Bronchial epithelial cell (primary cell): ENCODE measurements around the gene UFM1. TPM values are rescaled to one million over a fixed set of nuclear protein-coding genes. Genes with fewer than 3 reads are reported as not detected.
"Not testable (repeated sequence)": the region's sequence is repeated elsewhere in the genome, so short reads cannot be mapped to it uniquely, and the experiment has no call there.

Source experiments
- DNase-seq: peaks from one replicate; pipeline ENCODE4 v3.0.0-alpha.2; 2010; ENCODE audit warnings: low read depth
- FAIRE-seq: peaks from 2 replicates; lab custom pipeline; 2011; peaks lifted over from hg19 to GRCh38; lab: Jason Lieb, UNC
- H3K27me3 ChIP-seq: 2 replicates; pipeline ENCODE4 v1.5.1; 2011; ENCODE audit warnings: low read length; ENCODE audit not compliant: control insufficient read depth, insufficient read depth
- H3K36me3 ChIP-seq: 2 replicates; pipeline ENCODE4 v1.5.1; 2011; ENCODE audit warnings: low read length; ENCODE audit not compliant: control insufficient read depth, insufficient read depth
- H3K4me3 ChIP-seq: 2 replicates; pipeline ENCODE4 v1.5.1; 2011; ENCODE audit warnings: mild to moderate bottlenecking, low read depth, low read length, control low read depth
- total RNA-seq: library from RNA; depleted of rRNA; stranded (reverse); fragments of >200 nt; gene quantifications from 2 replicates; pipeline ENCODE4 v1.2.1, GENCODE V29; 2014
- TF ChIP-seq, protein P1 (sequence below): IDR thresholded peaks from 2 replicates; pipeline ENCODE4 v1.5.1; 2011; ENCODE audit warnings: mild to moderate bottlenecking, moderate library complexity, low read length, control low read depth, inconsistent platforms; ENCODE audit not compliant: insufficient read depth, severe bottlenecking

Gene UFM1
- total RNA-seq, 1 donor from 2014 or later: 130 TPM

DNA sequence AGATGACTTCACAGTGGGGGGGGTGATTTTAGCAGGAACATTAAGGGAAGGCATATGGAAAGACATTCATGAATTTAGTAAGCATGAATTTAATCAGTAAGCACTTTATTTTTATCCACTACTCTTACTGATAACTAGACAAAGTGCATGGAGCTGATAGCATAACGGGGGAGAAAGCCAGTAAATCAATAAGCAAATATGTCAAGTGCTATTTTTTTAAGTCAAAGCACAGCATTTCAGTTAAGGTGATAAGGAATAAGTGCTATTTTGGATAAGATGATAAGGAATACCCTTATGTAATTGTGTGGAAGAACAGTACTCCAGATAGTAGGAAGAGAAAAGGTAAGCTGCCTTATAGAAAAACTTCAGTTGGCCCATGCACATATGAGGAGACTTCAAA lies 19.4 kb downstream of the UFM1 start:
- Histone ChIP-seq H3K4me3 (no peak overlapping the region), H3K36me3 (no peaks in the 10 kb centered on the region), H3K27me3 (no peaks in the 10 kb centered on the region)
- no peak for FAIRE-seq
- TF ChIP-seq, protein P1, sequence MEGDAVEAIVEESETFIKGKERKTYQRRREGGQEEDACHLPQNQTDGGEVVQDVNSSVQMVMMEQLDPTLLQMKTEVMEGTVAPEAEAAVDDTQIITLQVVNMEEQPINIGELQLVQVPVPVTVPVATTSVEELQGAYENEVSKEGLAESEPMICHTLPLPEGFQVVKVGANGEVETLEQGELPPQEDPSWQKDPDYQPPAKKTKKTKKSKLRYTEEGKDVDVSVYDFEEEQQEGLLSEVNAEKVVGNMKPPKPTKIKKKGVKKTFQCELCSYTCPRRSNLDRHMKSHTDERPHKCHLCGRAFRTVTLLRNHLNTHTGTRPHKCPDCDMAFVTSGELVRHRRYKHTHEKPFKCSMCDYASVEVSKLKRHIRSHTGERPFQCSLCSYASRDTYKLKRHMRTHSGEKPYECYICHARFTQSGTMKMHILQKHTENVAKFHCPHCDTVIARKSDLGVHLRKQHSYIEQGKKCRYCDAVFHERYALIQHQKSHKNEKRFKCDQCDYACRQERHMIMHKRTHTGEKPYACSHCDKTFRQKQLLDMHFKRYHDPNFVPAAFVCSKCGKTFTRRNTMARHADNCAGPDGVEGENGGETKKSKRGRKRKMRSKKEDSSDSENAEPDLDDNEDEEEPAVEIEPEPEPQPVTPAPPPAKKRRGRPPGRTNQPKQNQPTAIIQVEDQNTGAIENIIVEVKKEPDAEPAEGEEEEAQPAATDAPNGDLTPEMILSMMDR: no peak
- DNase-seq: no peak

DNA sequence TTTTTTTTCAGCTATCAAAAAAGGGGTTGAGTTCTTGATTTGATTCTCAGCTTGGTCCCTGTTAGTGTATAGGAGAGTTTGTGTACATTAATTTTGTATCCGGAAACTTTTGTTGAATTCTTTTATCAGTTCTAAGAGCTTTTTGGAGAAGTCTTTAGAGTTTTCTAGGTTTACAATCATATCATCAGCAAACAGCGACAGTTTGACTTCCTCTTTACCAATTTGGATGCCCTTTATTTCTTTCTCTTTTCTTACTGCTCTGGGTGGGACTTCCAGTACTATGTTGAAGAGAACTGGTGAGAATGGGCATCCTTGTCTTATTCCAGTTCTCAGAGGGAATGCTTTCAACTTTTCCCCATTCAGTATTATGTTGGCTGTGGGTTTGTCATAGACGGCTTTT lies 20.4 kb downstream of the UFM1 start:
- FAIRE-seq, H3K27me3 ChIP-seq, DNase-seq, H3K4me3 ChIP-seq, H3K36me3 ChIP-seq: not testable (repeated sequence)

DNA sequence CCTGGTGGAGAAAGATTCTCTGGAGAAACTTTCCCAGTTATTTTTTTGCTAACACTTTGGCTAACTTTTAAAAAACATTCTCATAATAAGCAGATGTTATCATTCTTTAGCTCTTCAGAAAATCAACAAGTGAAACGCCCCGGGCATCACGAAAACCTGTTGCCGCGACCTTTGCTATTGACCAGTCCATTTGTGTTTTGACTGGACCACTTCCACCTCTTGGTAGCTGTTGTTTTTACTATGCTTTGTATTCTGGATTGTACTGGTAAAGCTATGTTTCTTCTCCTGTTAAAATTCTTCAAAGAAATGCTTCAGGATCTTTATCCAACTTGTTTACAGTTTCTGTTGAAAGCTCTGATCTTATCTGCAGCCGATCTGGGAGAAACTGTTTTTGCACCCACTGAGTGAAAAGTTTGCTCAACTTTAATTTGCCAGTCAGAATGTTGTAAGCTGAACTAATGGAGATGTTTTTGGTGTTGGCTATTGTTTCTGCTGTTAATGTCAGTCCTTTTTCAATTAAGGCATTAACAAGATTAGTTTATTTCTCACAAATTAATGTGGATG lies 23.3 kb downstream of the UFM1 start:
- Histone ChIP-seq H3K4me3 (no peak overlapping the region), H3K36me3 (no peaks in the 10 kb centered on the region), H3K27me3 (no peaks in the 10 kb centered on the region)
- no peak for DNase-seq
- FAIRE-seq: no peak
- TF ChIP-seq, protein P1: no peak

DNA sequence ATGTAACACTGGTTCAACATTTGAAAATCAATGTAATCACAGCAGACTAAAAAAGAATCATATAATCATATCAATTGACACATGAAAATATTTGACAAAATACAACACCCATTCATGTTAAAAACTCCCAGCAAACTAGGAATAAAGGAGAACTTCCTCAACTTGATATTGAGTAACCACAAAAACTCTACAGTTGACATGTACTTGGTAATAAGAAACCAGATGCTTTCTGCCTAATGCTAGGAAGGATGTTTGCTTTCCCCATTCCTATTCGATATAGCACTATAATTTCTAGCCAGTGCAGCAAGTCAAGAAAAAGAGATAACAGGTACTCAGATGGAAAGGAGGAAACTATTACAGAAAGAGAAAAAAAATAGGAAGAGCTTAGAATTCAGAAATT lies 26.9 kb downstream of the UFM1 start:
- Histone ChIP-seq H3K36me3 (no peaks in the 10 kb centered on the region), H3K27me3 (no peaks in the 10 kb centered on the region), H3K4me3 (no peak overlapping the region)
- DNase-seq (no peak), FAIRE-seq (no peak)
- TF ChIP-seq, protein P1: no peak

DNA sequence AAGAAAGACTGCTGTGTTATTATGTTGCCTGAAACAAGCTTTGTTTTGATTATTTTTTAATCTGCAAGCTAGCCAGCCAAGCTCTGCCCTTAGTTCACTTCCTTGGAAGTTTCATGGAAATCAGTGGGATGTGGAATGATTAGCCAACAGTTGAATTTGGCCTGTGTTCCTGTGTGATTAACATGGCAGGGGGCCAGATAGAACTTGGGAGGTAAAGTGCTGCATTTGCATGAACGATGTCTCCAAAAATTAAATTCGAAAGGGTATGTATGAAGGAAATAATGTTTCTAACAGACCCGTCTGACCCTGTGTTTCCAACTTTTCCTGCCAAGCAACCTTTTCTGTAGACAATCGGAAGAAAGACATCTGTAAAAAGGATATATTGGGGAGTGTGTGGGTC lies 32.2 kb downstream of the UFM1 start:
- FAIRE-seq (no peak), DNase-seq (no peak)
- Histone ChIP-seq H3K36me3 (no peaks in the 10 kb centered on the region), H3K27me3 (no peaks in the 10 kb centered on the region), H3K4me3 (no peak overlapping the region)
- TF ChIP-seq, protein P1: no peak

DNA sequence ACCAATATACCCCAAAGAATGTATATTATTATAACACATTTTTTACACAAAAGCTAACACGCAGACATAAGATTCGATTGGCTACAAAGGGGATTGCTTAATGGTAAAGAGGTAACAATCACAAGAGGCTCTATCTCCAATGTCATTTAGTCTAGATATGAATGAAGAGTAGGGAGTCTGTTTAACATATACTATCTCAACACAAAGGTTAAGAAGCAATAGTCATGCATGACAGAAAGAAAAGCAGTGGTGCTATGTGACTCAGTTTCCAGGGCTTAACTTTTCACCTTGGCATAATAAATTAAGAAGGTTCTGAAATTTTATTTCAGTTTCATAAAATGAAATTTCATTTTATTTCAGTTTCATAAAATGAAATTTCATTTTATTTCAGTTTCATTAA lies 33.3 kb downstream of the UFM1 start:
- H3K27me3 ChIP-seq: no peaks in the 10 kb centered on the region
- H3K36me3 ChIP-seq: no peaks in the 10 kb centered on the region
- TF ChIP-seq, protein P1: no peak
- H3K4me3 ChIP-seq: no peak overlapping the region
- FAIRE-seq (no peak), DNase-seq (no peak)
